Right lobe of liver (tissue), 4 donors: ENCODE results near the gene CCDC88C.

Source experiments
- CTCF ChIP-seq, 4 donors: fragments of 200-600 bp in 3 of 4; fragments of 450-650 bp in 1 of 4; IDR thresholded peaks; one replicate each; pipeline versions ENCODE4 v1.5.1 to v1.8.0; 2016 to 2022; ENCODE audit warnings: antibody characterized with exemption in 4 of 4, mild to moderate bottlenecking in 2 of 4
- POLR2A ChIP-seq: fragments of 450-650 bp; IDR thresholded peaks from one replicate; pipeline ENCODE4 v1.6.1; 2017; ENCODE audit warnings: antibody characterized with exemption, mild to moderate bottlenecking
- donor health status: DM: no; HTN: no; CAD: no.
- donor health status: DM: no; HTN: no; CAD: no.
- donor health status: DM: no; HTN: yes; CAD: no.

- TF ChIP-seq POLR2A (no peak), CTCF (IDR thresholded peaks at IDR 0.05) (no peak)
Observed at GRCh38 chr14:91350483-91350812, 67.2 kb downstream of the CCDC88C start.
